HCT116 (cell line): ENCODE data around the gene CADPS2. TPM values are rescaled to one million over a fixed set of nuclear protein-coding genes. Genes with fewer than 3 reads are reported as not detected.

Experiments used
- ATAC-seq: fragments of 200-7000 bp; cut with Tn5 transposase; 2 replicates; pipeline ENCODE4 v1.9.1; 2020; ENCODE audit warnings: mild to moderate bottlenecking, moderate library complexity
- BruUV-seq: library from RNA; stranded (reverse); fragments of 400-500 nt; replicated peaks from 2 replicates; lab custom pipeline; 2021; lab: Mats Ljungman, UMichigan
- CTCF ChIA-PET: fragments of 300-600 bp; sonication (Branson Sonifier 250); formaldehyde crosslinking; loops from one replicate; lab custom pipeline; 2021; ENCODE audit warnings: antibody characterized with exemption; lab: Charles Lee
- POLR2A ChIA-PET: fragments of 300-600, 350-600 bp; sonication (Branson Sonifier 250); formaldehyde crosslinking; loops from one replicate; lab custom pipeline; 2021; ENCODE audit warnings: antibody characterized with exemption; lab: Charles Lee
- RAD21 ChIA-PET, 2 experiments: fragments of 300-600 bp; sonication (Branson Sonifier 250); formaldehyde crosslinking; loops; one replicate each; lab custom pipeline; 2023; ENCODE audit warnings: low total read pairs in 2 of 2; ENCODE audit not compliant: uncharacterized antibody in 2 of 2, unreplicated experiment in 2 of 2, low non-redundant PET in 1 of 2; lab: Charles Lee
- DNase-seq: peaks from one replicate; pipeline ENCODE4 v3.0.0-alpha.2; 2010; ENCODE audit warnings: low read depth, low spot score
- H2AFZ ChIP-seq: fragments of 200-600 bp; shearing (Covaris generic), sonication (generic); 2 replicates; pipeline ENCODE4 v1.6.1; 2017; ENCODE audit warnings: low read depth, mixed run types, mixed read lengths, antibody characterized with exemption, low read length; ENCODE audit not compliant: poor library complexity, severe bottlenecking
- H3K27ac ChIP-seq: 2 replicates; pipeline ENCODE4 v1.5.1; 2012; ENCODE audit warnings: low read depth, low read length
- H3K27me3 ChIP-seq: fragments of 200-600 bp; sonication (generic); 2 replicates; pipeline ENCODE4 v1.6.1; 2016; ENCODE audit warnings: mixed run types, low read length, mixed read lengths; ENCODE audit not compliant: insufficient read depth
- H3K36me3 ChIP-seq, 2 experiments: fragments of 200-500 bp in 1 of 2; fragments of 200-600 bp in 1 of 2; sonication (Bioruptor generic) in 1 of 2; sonication (generic) in 1 of 2; 2 replicates each; pipeline versions ENCODE4 v1.5.1 to v1.6.1; 2014 to 2016; ENCODE audit warnings: low read length in 2 of 2, inconsistent platforms in 1 of 2, mixed read lengths in 1 of 2, mixed run types in 1 of 2; ENCODE audit not compliant: insufficient read depth in 2 of 2, control insufficient read depth in 1 of 2
- H3K4me1 ChIP-seq, 2 experiments: fragments of 200-600 bp in 1 of 2; sonication (generic) in 1 of 2; 2 replicates each; pipeline versions ENCODE4 v1.5.1 to v1.6.1; 2012 to 2017; ENCODE audit warnings: low read length in 2 of 2, inconsistent platforms in 1 of 2, mild to moderate bottlenecking in 1 of 2, mixed read lengths in 1 of 2, mixed run types in 1 of 2, moderate library complexity in 1 of 2; ENCODE audit not compliant: insufficient read depth in 2 of 2, control insufficient read depth in 1 of 2
- H3K4me2 ChIP-seq: fragments of 200-600 bp; sonication (generic); 2 replicates; pipeline ENCODE4 v1.6.1; 2017; ENCODE audit warnings: mixed run types, low read length, mixed read lengths
- H3K4me3 ChIP-seq, 2 experiments: fragments of 200-600 bp in 1 of 2; sonication (generic) in 1 of 2; replicated peaks in 1 of 2; 2 replicates each; pipeline ENCODE4 v1.5.1; 2011 to 2016; ENCODE audit warnings: low read length in 2 of 2, control low read depth in 1 of 2, low read depth in 1 of 2, mild to moderate bottlenecking in 1 of 2, mixed read lengths in 1 of 2, mixed run types in 1 of 2
- H3K79me2 ChIP-seq: fragments of 200-600 bp; sonication (generic); 2 replicates; pipeline ENCODE4 v1.6.1; 2017; ENCODE audit warnings: mild to moderate bottlenecking, mixed run types, low read length, moderate library complexity, mixed read lengths; ENCODE audit not compliant: insufficient read depth
- H3K9ac ChIP-seq: fragments of 200-600 bp; sonication (generic); 2 replicates; pipeline ENCODE4 v1.6.1; 2016; ENCODE audit warnings: low read length, mixed read lengths
- H3K9me2 ChIP-seq: fragments of 200-600 bp; sonication (generic), shearing (Covaris generic); 2 replicates; pipeline ENCODE4 v1.6.1; 2017; ENCODE audit warnings: mixed run types, mild to moderate bottlenecking, moderate library complexity; ENCODE audit not compliant: insufficient read depth
- H3K9me3 ChIP-seq, 2 experiments: fragments of 200-500 bp in 1 of 2; fragments of 200-600 bp in 1 of 2; sonication (Bioruptor generic) in 1 of 2; sonication (generic) in 1 of 2; 2 replicates each; pipeline ENCODE4 v1.6.1; 2014 to 2017; ENCODE audit warnings: low read length in 2 of 2, mixed read lengths in 2 of 2, inconsistent platforms in 1 of 2, low read depth in 1 of 2, mild to moderate bottlenecking in 1 of 2, mixed run types in 1 of 2, moderate library complexity in 1 of 2; ENCODE audit not compliant: control insufficient read depth in 1 of 2, insufficient read depth in 1 of 2
- H4K20me1 ChIP-seq: fragments of 200-600 bp; sonication (generic), shearing (Covaris generic); 2 replicates; pipeline ENCODE4 v1.6.1; 2017; ENCODE audit warnings: mixed run types, mild to moderate bottlenecking, moderate library complexity; ENCODE audit not compliant: insufficient read depth
- FOSL1 ChIP-seq: IDR thresholded peaks from 2 replicates; pipeline ENCODE4 v1.6.1; 2012; ENCODE audit warnings: low read depth
- intact Hi-C: fragments of 100-400 bp; cut with micrococcal nuclease; formaldehyde crosslinking; loops from 2 replicates; pipeline ENCODE4 v1.10.0; 2022
- total RNA-seq: library from RNA; stranded (reverse); gene quantifications from one replicate; pipeline ENCODE4 v1.2.1, GENCODE V29; 2021; ENCODE audit not compliant: unreplicated experiment
- TF ChIP-seq, protein P1 (sequence below): IDR thresholded peaks from 2 replicates; pipeline ENCODE4 v1.6.1; 2012; ENCODE audit warnings: low read depth
- TF ChIP-seq, protein P2 (sequence below), 3 experiments: fragments of 200-600 bp in 1 of 3; sonication (generic) in 1 of 3; IDR thresholded peaks in 2 of 3; conservative IDR thresholded peaks in 1 of 3; 2 replicates each; pipeline ENCODE4 v1.5.1; 2012 to 2017; ENCODE audit warnings: low read depth in 2 of 3, low read length in 2 of 3, antibody characterized with exemption in 1 of 3, borderline replicate concordance in 1 of 3, control low read depth in 1 of 3, mild to moderate bottlenecking in 1 of 3, mixed read lengths in 1 of 3, mixed run types in 1 of 3, moderate library complexity in 1 of 3; ENCODE audit not compliant: insufficient read depth in 1 of 3

CADPS2 gene
- total RNA-seq, 1 experiment from 2014 or later: 7.5 TPM

DNA sequence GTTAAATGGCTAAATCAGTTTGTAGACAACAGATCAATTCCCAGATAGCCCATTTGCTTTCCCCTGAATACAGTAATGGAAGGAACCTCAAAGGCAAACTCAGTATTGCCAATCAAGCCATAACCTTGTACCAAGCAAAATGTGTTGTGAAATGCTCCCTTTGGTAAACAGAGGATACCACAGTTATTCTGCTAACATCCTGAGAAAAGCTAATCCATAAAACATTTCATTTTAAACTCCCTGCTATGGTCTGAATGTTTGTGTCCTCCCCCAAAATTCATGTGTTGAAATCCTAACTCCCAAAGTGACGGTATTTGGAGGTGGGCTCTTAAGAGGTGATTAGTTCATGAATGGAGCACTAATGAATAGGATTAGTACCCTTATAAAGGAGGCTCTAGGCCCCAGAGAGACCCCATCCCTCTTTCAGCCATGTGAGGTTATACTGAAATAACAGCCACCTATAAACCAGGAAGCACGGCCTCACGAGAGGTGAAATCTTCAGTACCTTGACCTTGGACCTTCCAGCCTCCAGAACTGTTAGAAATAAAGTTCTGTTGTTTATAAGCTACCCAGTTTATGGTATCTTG, 94.2 kb downstream of the CADPS2 start:
- H3K4me3 ChIP-seq: no peak overlapping the region
- BruUV-seq: no TSS peak
- no peak for TF ChIP-seq FOSL1
- TF ChIP-seq, protein P1, sequence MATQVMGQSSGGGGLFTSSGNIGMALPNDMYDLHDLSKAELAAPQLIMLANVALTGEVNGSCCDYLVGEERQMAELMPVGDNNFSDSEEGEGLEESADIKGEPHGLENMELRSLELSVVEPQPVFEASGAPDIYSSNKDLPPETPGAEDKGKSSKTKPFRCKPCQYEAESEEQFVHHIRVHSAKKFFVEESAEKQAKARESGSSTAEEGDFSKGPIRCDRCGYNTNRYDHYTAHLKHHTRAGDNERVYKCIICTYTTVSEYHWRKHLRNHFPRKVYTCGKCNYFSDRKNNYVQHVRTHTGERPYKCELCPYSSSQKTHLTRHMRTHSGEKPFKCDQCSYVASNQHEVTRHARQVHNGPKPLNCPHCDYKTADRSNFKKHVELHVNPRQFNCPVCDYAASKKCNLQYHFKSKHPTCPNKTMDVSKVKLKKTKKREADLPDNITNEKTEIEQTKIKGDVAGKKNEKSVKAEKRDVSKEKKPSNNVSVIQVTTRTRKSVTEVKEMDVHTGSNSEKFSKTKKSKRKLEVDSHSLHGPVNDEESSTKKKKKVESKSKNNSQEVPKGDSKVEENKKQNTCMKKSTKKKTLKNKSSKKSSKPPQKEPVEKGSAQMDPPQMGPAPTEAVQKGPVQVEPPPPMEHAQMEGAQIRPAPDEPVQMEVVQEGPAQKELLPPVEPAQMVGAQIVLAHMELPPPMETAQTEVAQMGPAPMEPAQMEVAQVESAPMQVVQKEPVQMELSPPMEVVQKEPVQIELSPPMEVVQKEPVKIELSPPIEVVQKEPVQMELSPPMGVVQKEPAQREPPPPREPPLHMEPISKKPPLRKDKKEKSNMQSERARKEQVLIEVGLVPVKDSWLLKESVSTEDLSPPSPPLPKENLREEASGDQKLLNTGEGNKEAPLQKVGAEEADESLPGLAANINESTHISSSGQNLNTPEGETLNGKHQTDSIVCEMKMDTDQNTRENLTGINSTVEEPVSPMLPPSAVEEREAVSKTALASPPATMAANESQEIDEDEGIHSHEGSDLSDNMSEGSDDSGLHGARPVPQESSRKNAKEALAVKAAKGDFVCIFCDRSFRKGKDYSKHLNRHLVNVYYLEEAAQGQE: no peak
- TF ChIP-seq, protein P2, sequence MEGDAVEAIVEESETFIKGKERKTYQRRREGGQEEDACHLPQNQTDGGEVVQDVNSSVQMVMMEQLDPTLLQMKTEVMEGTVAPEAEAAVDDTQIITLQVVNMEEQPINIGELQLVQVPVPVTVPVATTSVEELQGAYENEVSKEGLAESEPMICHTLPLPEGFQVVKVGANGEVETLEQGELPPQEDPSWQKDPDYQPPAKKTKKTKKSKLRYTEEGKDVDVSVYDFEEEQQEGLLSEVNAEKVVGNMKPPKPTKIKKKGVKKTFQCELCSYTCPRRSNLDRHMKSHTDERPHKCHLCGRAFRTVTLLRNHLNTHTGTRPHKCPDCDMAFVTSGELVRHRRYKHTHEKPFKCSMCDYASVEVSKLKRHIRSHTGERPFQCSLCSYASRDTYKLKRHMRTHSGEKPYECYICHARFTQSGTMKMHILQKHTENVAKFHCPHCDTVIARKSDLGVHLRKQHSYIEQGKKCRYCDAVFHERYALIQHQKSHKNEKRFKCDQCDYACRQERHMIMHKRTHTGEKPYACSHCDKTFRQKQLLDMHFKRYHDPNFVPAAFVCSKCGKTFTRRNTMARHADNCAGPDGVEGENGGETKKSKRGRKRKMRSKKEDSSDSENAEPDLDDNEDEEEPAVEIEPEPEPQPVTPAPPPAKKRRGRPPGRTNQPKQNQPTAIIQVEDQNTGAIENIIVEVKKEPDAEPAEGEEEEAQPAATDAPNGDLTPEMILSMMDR (IDR thresholded peaks at IDR 0.05 in 2 of 3, conservative IDR thresholded peaks at IDR 0.05 in 1 of 3; ENCODE audit: borderline replicate concordance in 1 of 3, insufficient read depth in 1 of 3, low read depth in 2 of 3, low read length in 2 of 3): no peak
- DNase-seq (no peak), ATAC-seq (no peak)
- no peak overlapping the region for H3K27ac ChIP-seq
- no peak overlapping the region for H3K9ac ChIP-seq
- no peaks in the 10 kb centered on the region for H3K36me3 ChIP-seq
- CTCF ChIA-PET: interaction anchor here (1.7 kb wide), 1 partner anchor 12 kb away, joined by 5 read pairs; no protein-coding TSS in a partner anchor
- POLR2A ChIA-PET: no interaction called here
- intact Hi-C loops: no loop called here
- H4K20me1 ChIP-seq: no peaks in the 10 kb centered on the region
- H3K27me3 ChIP-seq: no peaks in the 10 kb centered on the region
- H3K4me1 ChIP-seq: no peaks in the 10 kb centered on the region
- H3K4me2 ChIP-seq: no peak overlapping the region
- no peak overlapping the region for H2AFZ ChIP-seq
- H3K9me2 ChIP-seq: 0 out of 2 replicates have a peak, but pooled peaks cover 2% of the 10 kb centered on the region
- no peaks in the 10 kb centered on the region for H3K79me2 ChIP-seq
- RAD21 ChIA-PET: no interaction called here
- no peaks in the 10 kb centered on the region for H3K9me3 ChIP-seq
